GM12878 (cell line): ENCODE results near the gene ADK. TPM values are rescaled to one million over a fixed set of nuclear protein-coding genes. Genes with fewer than 3 reads are reported as not detected.

Experiments used
- BMI1 ChIP-seq: fragments of 450-650 bp; IDR thresholded peaks from 2 replicates; pipeline ENCODE4 v1.6.1; 2016; ENCODE audit warnings: mild to moderate bottlenecking, moderate library complexity, borderline replicate concordance
- CEBPB ChIP-seq, 2 experiments: fragments of 150-350 bp in 1 of 2; IDR thresholded peaks; 2 replicates each; pipeline ENCODE4 v1.6.1; 2012 to 2014; ENCODE audit warnings: low read depth in 2 of 2, low read length in 2 of 2, borderline replicate concordance in 1 of 2, inconsistent platforms in 1 of 2
- E4F1 ChIP-seq: fragments of 450-650 bp; IDR thresholded peaks from 2 replicates; pipeline ENCODE4 v1.6.1; 2018; ENCODE audit warnings: borderline replicate concordance, mild to moderate bottlenecking; ENCODE audit not compliant: partially characterized antibody
- MLLT1 ChIP-seq: fragments of 450-650 bp; IDR thresholded peaks from 2 replicates; pipeline ENCODE4 v1.6.1; 2016; ENCODE audit warnings: mild to moderate bottlenecking
- NR2F1 ChIP-seq: fragments of 450-650 bp; conservative IDR thresholded peaks from 2 replicates; pipeline ENCODE4 v1.6.1; 2017; ENCODE audit warnings: mild to moderate bottlenecking
- POLR2AphosphoS5 ChIP-seq: IDR thresholded peaks from 2 replicates; pipeline ENCODE4 v1.6.1; 2011; ENCODE audit warnings: mild to moderate bottlenecking, low read length, inconsistent platforms
- polyA plus RNA-seq, 11 experiments: library from polyadenylated mRNA; depleted of rRNA in 4 of 11; unstranded in 6 of 11; stranded (reverse) in 5 of 11; fragments of >200 nt; fragmentation: Nextera tagmentation in 4 of 11; fragmentation: Illumina TruSeq in 1 of 11; extraction: Ambion mirVana in 4 of 11; extraction: Trizol in 1 of 11; gene quantifications; 1 replicate in 1 of 11; 2 replicates in 10 of 11; pipeline versions ENCODE4 v1.2.1 to v1.2.3, GENCODE V29; 2011 to 2016; ENCODE audit warnings: inconsistent platforms in 2 of 11, missing spikeins in 2 of 11, low read depth in 1 of 11
- total RNA-seq, 4 experiments: library from RNA; depleted of rRNA in 3 of 4; stranded (reverse); fragments of >200 nt in 3 of 4; fragmentation: Illumina TruSeq in 1 of 4; extraction: Trizol in 1 of 4; gene quantifications; 2 replicates each; pipeline versions ENCODE4 v1.2.1 to v1.2.3, GENCODE V29; 2013 to 2021
- TF ChIP-seq, protein P1 (sequence below): fragments of 450-650 bp; IDR thresholded peaks from 2 replicates; pipeline ENCODE4 v1.6.1; 2017; ENCODE audit warnings: low read depth, mild to moderate bottlenecking, moderate library complexity

ADK gene
- total and polyA plus RNA-seq, 10 of the 15 experiments (the other 5 are each of a cell fraction or from before 2014, with no cell fraction given), result 42.0 to 151 (median 81.6) TPM

DNA sequence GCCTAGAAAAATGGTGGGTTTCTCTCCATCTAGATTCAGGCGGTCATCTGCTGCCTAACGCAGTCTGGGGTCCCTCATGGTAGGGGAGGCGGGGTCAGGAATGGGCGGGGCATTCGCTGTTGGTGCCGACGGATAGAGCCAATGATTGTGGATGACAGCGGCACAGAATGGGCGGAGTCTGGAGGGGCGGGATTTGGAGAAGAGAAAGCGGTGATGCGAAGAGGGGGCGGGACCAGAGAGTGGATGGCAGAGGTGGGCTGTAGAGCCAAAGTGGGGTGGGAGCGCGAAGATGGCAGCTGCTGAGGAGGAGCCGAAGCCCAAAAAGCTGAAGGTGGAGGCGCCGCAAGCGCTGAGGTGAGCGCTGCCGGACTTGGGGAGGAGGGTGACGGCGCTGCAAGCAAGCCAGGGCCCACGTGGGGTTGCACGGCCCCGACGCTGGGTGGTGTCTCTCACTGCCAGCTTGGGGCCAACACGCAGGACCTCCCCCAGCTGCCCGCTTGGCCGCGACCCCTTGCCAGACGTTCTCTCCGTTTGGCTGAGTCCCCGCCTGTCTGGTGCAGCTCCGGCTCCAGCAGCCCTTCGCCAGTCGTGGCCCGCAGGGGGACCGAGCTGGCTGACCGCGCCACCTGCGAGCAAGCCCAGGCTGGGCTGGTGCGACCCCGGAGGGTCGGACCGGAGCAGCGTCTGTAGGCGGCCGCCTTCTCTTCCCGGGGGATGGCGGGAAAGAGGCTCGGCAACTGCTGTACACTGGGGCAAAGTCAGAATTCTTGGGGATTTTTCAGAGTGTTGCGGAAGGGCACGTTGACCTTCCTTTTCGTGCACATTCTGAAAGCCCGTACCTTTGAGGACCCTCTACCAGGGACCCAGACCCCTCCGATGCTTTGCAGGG, at the start of gene ADK (continued):
- TF ChIP-seq, protein P1, sequence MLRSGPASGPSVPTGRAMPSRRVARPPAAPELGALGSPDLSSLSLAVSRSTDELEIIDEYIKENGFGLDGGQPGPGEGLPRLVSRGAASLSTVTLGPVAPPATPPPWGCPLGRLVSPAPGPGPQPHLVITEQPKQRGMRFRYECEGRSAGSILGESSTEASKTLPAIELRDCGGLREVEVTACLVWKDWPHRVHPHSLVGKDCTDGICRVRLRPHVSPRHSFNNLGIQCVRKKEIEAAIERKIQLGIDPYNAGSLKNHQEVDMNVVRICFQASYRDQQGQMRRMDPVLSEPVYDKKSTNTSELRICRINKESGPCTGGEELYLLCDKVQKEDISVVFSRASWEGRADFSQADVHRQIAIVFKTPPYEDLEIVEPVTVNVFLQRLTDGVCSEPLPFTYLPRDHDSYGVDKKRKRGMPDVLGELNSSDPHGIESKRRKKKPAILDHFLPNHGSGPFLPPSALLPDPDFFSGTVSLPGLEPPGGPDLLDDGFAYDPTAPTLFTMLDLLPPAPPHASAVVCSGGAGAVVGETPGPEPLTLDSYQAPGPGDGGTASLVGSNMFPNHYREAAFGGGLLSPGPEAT, result no peak
- TF ChIP-seq CEBPB (IDR thresholded peaks at IDR 0.05; ENCODE audit: borderline replicate concordance in 1 of 2, low read depth in 2 of 2, low read length in 2 of 2), result no peak
- peak; percentile 69 for TF ChIP-seq NR2F1
- no peak for TF ChIP-seq E4F1
- TF ChIP-seq MLLT1, result no peak
- peak; percentile 52 for TF ChIP-seq POLR2AphosphoS5
- no peak for TF ChIP-seq BMI1
- TF ChIP-seq, all 136 proteins: peak for 37
